Measurements from ENCODE around the gene KDM2B. TPM values are rescaled to one million over a fixed set of nuclear protein-coding genes. Genes with fewer than 3 reads are reported as not detected.

The KDM2B gene
- total RNA-seq, 1 donor from 2014 or later: 79.2 TPM

DNA sequence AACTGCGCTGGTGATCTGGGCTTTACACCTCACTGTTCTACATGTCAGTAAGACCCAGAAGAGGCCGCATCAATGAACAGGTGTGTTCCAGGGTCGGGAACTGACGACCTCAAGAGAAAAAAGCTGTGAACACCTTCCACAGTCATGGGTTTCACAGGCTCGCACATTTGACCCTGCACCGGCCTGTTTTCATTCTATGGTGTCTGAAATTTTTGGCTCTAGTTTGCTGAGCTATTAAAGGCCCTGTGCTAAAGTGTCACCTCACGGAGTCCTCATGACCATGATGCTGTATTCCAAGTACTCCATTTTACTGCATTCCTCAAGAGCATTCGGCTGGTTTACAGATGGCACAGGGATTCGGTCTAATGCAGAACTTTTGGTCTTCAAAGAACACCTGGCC, 78.9 kb downstream of the KDM2B start:
- no peaks in the 10 kb centered on the region for H3K27me3 Mint-ChIP-seq
- H3K4me1 Mint-ChIP-seq (ENCODE audit: low read depth): no peaks in the 10 kb centered on the region
- H3K27ac Mint-ChIP-seq: no peak overlapping the region
- no peaks in the 10 kb centered on the region for H3K9me3 Mint-ChIP-seq (ENCODE audit: low read depth)
- no peak for DNase-seq (ENCODE audit: low spot score, unreplicated experiment)
- peaks cover 4% of the 10 kb centered on the region for H3K36me3 Mint-ChIP-seq (ENCODE audit: insufficient read depth)
- no peak overlapping the region for H3K4me3 Mint-ChIP-seq (ENCODE audit: low read depth)
- TF ChIP-seq, protein P1, sequence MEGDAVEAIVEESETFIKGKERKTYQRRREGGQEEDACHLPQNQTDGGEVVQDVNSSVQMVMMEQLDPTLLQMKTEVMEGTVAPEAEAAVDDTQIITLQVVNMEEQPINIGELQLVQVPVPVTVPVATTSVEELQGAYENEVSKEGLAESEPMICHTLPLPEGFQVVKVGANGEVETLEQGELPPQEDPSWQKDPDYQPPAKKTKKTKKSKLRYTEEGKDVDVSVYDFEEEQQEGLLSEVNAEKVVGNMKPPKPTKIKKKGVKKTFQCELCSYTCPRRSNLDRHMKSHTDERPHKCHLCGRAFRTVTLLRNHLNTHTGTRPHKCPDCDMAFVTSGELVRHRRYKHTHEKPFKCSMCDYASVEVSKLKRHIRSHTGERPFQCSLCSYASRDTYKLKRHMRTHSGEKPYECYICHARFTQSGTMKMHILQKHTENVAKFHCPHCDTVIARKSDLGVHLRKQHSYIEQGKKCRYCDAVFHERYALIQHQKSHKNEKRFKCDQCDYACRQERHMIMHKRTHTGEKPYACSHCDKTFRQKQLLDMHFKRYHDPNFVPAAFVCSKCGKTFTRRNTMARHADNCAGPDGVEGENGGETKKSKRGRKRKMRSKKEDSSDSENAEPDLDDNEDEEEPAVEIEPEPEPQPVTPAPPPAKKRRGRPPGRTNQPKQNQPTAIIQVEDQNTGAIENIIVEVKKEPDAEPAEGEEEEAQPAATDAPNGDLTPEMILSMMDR (IDR thresholded peaks at IDR 0.05; ENCODE audit: unreplicated experiment): no peak

DNA sequence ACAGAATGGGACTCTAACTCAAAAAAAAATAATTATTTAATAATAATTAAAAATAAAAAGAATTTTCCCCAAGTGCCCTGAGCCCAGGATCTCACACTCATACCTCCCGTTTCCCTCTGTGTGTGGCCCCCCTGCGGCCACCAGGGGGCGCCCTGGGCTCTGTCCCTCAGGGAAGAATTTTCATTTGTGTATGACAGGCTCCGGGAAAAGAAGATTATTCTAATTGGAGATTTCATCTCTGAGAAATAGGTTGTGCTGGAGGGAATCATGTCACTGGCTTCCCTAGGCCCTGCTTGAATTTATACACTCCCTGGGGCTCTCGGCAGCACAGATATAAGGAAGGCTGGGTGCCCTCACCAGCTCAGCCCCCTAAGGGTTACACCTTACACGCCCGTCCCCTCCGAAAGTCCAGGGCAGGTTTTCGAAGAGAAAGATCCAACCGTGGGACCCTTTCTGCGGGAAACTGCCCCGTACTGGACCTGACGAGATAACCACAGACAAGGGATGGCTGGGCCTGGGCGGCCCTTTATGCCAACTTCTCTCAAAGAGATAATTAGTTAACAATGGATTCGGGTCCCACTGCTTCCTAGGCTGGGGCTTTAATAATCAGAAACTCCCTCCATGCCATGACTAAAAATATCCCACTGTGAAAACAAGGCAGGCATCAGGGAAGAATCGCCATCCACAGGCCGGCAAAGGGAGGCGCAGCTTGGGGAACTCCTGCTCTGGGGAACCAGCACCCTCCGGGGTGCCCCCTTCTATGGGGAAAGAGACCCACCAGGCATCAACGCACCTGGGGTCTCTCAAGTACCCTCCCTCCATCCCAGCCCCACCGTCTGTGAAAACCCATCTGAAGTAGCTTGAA, 80.7 kb downstream of the KDM2B start:
- Mint-ChIP-seq H3K4me3 (ENCODE audit: low read depth) (peak overlapping the region; percentile 7), H3K4me1 (ENCODE audit: low read depth) (no peaks in the 10 kb centered on the region), H3K36me3 (ENCODE audit: insufficient read depth) (peaks cover 5% of the 10 kb centered on the region), H3K27ac (peak overlapping the region; percentile 52), H3K9me3 (ENCODE audit: low read depth) (no peaks in the 10 kb centered on the region), H3K27me3 (no peaks in the 10 kb centered on the region)
- TF ChIP-seq, protein P1 (IDR thresholded peaks at IDR 0.05; ENCODE audit: unreplicated experiment): peak; percentile 99
- DNase-seq (ENCODE audit: low spot score, unreplicated experiment): peak; percentile 65

DNA sequence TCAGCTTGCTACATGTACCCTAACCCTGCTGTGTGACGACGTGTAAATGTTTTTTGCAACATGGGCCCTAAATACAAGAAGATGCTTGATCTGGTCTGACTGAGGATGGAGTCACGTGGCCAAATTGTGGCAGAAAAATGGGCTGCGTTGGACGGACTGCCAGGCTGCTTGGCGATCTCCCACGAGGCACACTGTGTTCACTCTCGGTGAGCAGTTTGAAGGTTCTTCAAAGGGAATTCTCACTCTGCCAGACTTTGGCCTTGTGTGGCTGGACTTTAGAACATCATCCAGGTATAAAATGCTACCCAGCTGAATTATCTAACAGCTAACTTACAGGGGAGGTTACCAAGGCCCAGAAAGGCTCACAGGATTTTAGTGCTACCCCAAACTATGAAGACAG, 85.1 kb downstream of the KDM2B start:
- no peak for DNase-seq (ENCODE audit: low spot score, unreplicated experiment)
- peaks cover 8% of the 10 kb centered on the region for H3K36me3 Mint-ChIP-seq (ENCODE audit: insufficient read depth)
- H3K4me1 Mint-ChIP-seq (ENCODE audit: low read depth): peaks cover 3% of the 10 kb centered on the region
- TF ChIP-seq, protein P1 (IDR thresholded peaks at IDR 0.05; ENCODE audit: unreplicated experiment): no peak
- H3K27me3 Mint-ChIP-seq: no peaks in the 10 kb centered on the region
- H3K9me3 Mint-ChIP-seq (ENCODE audit: low read depth): no peaks in the 10 kb centered on the region
- no peak overlapping the region for H3K4me3 Mint-ChIP-seq (ENCODE audit: low read depth)
- no peak overlapping the region for H3K27ac Mint-ChIP-seq

DNA sequence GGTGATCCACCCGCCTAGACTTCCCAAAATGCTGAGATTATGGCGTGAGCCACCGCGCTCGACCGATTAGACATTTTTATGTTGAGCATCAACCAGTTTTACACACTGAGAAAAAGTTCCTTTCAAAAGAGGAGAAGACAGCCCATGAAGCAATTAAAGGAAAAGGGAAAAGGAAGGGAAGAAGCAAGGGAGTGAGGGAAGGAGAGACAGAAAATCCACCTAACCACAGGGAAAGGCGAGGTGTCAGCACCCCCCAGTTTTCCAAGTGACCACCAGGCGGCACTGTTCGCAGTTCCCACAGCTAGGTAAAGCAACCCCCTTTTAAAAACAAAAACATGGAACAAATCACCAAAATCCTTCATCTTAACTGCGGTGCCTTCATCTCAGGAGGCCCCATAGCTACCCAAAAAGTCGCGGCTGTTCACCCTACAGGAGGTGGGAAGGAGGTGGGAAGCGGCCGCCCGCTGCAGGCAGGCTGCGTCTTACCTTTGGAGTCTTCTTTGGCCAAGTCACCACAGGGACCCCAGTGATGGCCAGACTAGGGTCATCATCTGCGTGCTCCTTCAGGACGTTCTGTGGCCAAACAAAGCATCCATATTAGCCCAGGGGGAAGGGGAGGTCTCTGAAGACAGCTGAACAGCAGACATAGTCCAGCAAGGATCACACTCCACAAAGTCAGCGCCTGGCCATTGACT, 86.6 kb downstream of the KDM2B start:
- H3K27ac Mint-ChIP-seq: no peak overlapping the region
- TF ChIP-seq, protein P1 (IDR thresholded peaks at IDR 0.05; ENCODE audit: unreplicated experiment): peak; percentile 81
- no peaks in the 10 kb centered on the region for H3K9me3 Mint-ChIP-seq (ENCODE audit: low read depth)
- H3K4me3 Mint-ChIP-seq (ENCODE audit: low read depth): no peak overlapping the region
- peak; percentile 23 for DNase-seq (ENCODE audit: low spot score, unreplicated experiment)
- H3K4me1 Mint-ChIP-seq (ENCODE audit: low read depth): peaks cover 3% of the 10 kb centered on the region
- peaks cover 8% of the 10 kb centered on the region for H3K36me3 Mint-ChIP-seq (ENCODE audit: insufficient read depth)
- H3K27me3 Mint-ChIP-seq: no peaks in the 10 kb centered on the region

DNA sequence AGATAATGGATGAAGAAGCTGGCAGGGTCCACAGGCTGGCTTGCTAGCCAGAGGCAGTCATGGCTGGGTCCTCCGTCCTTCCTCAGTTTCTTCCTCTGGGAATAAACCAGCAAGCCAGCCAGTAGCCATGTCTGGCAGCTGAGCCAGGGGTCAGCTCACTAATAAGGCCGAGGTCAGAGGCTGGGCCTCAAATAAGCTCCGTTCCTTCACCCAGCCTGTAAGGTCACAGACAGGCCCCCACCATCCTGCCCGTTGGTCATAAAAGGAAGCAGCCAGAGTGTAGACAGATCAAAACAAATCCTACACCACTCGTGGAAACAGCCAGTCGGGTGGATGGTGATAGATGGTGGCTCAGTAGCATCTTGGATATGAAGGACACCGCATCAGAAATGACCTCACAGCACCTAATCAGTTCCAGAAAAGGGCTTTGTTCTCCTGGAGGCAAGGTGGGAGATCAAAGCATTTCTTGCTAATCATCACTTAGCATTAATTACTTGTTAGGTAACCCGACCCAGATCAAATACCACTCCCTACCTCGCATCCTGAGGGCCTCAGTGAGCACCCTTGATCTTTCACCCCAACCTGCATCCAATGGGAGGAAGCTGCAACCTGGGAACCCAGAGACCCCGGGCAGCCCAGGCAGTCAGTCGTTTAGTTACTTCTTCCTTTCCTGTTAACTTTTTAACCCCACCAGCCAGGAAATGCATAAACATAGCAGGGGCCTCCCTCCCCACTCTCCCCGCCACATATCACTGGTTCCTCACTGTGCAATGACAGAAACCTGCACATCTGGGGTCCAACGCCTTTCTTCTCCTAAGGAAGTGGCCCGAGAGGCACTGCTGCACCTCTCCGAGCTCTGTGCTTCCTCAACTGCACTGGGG, 90.2 kb downstream of the KDM2B start:
- no peaks in the 10 kb centered on the region for H3K9me3 Mint-ChIP-seq (ENCODE audit: low read depth)
- peaks cover 11% of the 10 kb centered on the region for H3K36me3 Mint-ChIP-seq (ENCODE audit: insufficient read depth)
- no peak overlapping the region for H3K4me3 Mint-ChIP-seq (ENCODE audit: low read depth)
- H3K27ac Mint-ChIP-seq: peak overlapping the region; percentile 65
- TF ChIP-seq, protein P1 (IDR thresholded peaks at IDR 0.05; ENCODE audit: unreplicated experiment): no peak
- H3K4me1 Mint-ChIP-seq (ENCODE audit: low read depth): peaks cover 3% of the 10 kb centered on the region
- no peak for DNase-seq (ENCODE audit: low spot score, unreplicated experiment)
- no peaks in the 10 kb centered on the region for H3K27me3 Mint-ChIP-seq

All from progenitor cell of endocrine pancreas (in vitro differentiated cells).